Hindlimb muscle (tissue), 1 donor: ENCODE results near the gene ZNF48. TPM values are rescaled to one million over a fixed set of nuclear protein-coding genes. Genes with fewer than 3 reads are reported as not detected.

Experiments
- DNase-seq: peaks from one replicate; pipeline ENCODE4 v3.0.0-alpha.2; 2013
- polyA plus RNA-seq: library from polyadenylated mRNA; unstranded; fragments of 120-200 nt; gene quantifications from one replicate; pipeline ENCODE4 v1.2.1, GENCODE V29; 2013; ENCODE audit not compliant: insufficient read length

The ZNF48 gene
- polyA plus RNA-seq, 1 donor = 7.0 TPM

DNA sequence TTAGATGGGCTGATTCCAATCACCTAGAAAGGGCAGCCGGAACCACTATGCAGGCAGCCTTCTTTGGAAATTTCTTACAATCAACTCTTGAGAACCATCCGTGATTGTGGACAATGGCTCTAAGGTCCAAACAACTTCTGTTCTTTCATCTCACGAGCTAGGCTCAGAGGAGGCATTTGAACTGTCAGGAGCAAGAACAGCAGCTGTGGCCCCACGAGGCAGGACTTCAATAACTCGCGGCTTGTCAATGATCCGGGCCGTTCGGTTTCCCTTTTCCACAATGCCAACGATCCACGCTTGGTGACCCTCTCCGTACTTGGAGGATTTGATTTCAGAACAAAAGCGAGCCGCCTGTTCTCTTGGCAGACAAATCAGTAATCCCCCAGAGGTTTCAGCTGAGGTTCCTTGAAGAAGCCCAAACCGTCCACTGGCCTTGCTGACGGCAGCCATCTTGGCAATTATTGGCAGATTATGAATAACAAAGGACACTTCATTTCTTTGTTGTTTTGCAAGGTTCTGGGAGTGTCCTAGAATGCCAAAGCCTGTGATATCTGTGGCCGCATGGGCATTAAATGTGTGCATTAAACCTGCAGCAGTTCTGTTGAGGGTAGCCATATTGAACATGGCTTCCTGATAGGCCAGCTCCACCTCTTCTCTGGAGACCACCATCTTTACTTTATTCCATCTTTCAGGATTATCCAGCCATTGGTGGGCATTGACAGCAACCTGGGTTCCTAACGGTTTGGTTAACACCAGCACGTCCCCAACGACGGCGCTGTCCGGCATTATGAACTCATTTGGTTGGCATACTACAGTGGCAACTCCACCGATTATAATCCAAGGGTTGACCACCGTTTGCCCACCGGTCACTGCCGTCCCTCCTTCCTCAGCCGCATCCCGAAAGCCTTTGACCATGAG is 49.3 kb downstream of the ZNF48 start:
- DNase-seq = no peak

DNA sequence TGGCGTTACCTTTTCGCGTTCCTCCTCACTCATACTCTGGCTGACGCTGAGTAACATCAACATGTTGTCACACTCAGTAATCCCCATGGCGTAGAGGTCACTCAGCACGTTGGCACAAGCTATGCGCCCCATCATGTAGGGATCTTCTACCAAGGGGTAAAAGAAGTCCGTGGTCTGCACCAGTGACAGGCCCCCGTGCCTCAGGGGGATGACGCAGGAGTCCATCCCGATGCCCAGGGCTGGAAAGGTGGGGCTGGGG is 49.9 kb downstream of the ZNF48 start:
- DNase-seq = no peak

DNA sequence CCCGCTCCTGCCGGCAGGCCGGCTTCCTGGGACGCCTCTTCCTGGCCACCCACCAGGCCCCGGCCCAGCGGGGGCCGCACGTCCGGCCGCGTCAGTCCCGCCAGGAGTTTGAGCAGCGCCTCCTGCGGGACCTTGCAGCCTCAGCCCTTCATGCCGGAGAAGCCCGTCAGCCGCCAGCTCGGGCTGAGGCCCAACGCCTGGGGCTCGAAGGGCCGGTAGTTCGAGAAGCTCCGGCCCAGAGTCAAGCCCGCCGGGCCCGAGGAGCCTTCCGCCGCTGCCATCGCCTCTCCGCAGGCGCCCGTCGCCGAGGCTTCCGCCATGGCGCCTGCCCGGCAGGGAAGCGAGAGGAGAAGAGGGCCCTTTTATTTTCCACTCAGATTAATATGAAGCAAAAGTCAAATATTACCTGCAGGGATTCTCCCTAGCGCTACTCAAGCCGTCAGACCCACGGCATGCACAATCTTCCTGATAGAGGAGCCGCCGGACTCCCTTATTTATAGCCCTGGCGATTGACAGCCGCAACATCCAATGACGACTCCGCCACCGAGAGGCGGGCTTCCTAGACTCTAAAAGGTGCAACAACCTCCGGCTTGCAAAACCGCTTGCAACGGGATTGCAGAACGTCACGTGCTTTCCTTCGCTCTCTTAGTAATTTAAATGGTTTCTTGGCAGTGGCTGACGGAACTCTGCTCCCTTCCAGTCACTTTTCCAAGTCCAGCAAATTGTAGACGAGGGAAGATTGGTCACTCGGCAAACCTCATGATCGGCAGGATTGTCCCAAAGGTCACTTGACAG is 50.4 kb downstream of the ZNF48 start, which contains the start of gene SEPHS2:
Gene SEPHS2, minus strand, starts transcription at position 467 of the 795 bp plus-strand sequence. Its CDS starts 147 bp downstream, at position 320.
- DNase-seq = peak; percentile 94

DNA sequence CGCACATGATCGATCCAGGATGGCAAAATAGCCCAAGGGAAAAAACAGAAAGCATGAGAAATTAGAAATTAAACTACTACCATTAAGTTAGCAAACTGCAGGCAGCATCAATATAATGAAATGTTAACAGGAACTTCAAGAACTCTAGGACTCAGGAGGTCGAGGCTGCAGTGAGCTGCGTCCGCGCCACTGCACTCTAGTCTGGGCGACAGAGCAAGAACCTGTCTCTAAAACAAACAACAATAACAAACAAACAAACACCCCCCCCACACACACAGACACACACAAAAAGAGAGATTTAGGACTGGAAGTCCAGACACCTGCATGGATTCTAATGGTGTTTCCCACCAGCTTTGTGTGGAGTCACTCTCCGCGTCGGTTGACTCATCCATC is 51.0 kb downstream of the ZNF48 start:
- no peak for DNase-seq

DNA sequence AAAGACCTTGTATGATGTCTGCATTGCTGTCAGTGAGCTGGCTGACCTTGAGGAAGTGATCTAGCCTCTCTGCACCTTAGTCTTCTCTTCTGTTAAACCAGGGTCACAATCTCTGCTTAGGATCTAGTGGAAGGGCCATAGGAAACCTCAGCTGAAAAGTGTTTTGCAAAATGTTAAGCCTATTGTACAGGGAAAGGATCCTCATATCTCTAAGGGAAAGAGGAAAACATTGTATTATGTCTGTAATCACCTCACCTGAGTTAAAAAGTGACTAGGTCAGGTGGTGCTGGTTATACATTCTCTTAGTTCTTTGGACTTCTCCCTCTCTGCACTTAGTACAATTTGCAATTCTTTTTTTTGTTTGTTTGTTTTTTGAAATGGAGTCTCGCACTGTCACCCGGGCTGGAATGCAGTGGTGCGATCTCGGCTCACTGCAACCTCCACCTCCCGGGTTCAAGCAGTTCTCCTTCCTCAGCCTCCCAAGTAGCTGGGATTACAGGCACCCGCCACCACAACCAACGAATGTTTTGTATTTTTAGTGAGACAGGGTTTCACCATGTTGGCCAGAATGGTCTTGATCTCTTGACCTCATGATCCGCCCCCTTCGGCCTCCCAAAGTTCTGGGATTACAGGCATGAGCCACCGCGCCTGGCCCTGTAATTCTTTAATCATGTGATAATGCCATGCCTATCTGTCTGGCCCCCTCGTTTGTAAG is 52.4 kb downstream of the ZNF48 start:
- no peak for DNase-seq

DNA sequence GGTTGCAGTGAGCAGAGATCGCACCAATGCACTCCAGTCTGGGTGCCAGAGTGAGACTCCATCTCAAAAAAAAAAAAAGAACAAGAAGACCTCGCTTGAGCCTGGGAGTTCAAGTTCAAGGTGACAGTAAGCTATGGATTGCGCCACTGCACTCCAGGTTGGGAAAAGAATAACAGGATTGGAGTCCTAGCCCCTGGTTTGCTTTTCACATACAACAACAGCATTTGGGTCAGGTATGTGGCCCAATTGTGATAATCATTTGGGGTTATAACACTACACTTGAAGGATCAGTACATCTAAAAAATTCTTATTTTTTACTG is 53.9 kb downstream of the ZNF48 start:
- no peak for DNase-seq

Other genes with a start within 250 kb of the ZNF48 start
- 16.8 TPM for gene CORO1A, start 211.8 kb upstream of the ZNF48 start, polyA plus RNA-seq
- 24.3 TPM for gene BOLA2B, start 201.8 kb upstream of the ZNF48 start, polyA plus RNA-seq
- gene SLX1A, start 201.5 kb upstream of the ZNF48 start, polyA plus RNA-seq = 17.2 TPM
- 4.5 TPM for gene SULT1A3, start 196.2 kb upstream of the ZNF48 start, polyA plus RNA-seq
- gene NPIPB13, start 146.9 kb upstream of the ZNF48 start, polyA plus RNA-seq = 15.5 TPM
- 34.3 TPM for gene CD2BP2, start 40.1 kb upstream of the ZNF48 start, polyA plus RNA-seq
- 40.8 TPM for gene TBC1D10B, start 24.9 kb upstream of the ZNF48 start, polyA plus RNA-seq
- 9,565 TPM for gene MYL11, start 20.6 kb upstream of the ZNF48 start, polyA plus RNA-seq
- 3.2 TPM for gene SEPTIN1, start 12.9 kb upstream of the ZNF48 start, polyA plus RNA-seq
- 6.0 TPM for gene ZNF771, start 12.2 kb downstream of the ZNF48 start, polyA plus RNA-seq
- gene DCTPP1, start 34.6 kb downstream of the ZNF48 start, polyA plus RNA-seq = 28.4 TPM
- gene SEPHS2, start 50.5 kb downstream of the ZNF48 start, polyA plus RNA-seq = 13.0 TPM
- gene ITGAL, start 77.3 kb downstream of the ZNF48 start, polyA plus RNA-seq = 4.1 TPM
- gene ZNF768, start 131.1 kb downstream of the ZNF48 start, polyA plus RNA-seq = 31.0 TPM
- gene ZNF747, start 139.4 kb downstream of the ZNF48 start, polyA plus RNA-seq = 7.0 TPM
- 9.6 TPM for gene ZNF764, start 163.0 kb downstream of the ZNF48 start, polyA plus RNA-seq
- gene ZNF688, start 176.3 kb downstream of the ZNF48 start, polyA plus RNA-seq = 9.7 TPM
- gene ZNF785, start 190.3 kb downstream of the ZNF48 start, polyA plus RNA-seq = 12.9 TPM
- gene ZNF689, start 215.0 kb downstream of the ZNF48 start, polyA plus RNA-seq = 7.2 TPM